ENCODE measurements around the gene PXDN. TPM values are rescaled to one million over a fixed set of nuclear protein-coding genes. Genes with fewer than 3 reads are reported as not detected.
A peak's percentile ranks its signal among the peaks of the same experiment; 100 is the strongest.

Gene PXDN
- total RNA-seq, 1 donor from 2014 or later: 36.3 TPM

- Histone ChIP-seq H3K27ac (no peak overlapping the region), H3K27me3 (ENCODE audit: low read depth) (no peaks in the 10 kb centered on the region), H3K4me3 (no peak overlapping the region), H3K9me3 (no peaks in the 10 kb centered on the region), H3K36me3 (no peaks in the 10 kb centered on the region), H3K4me1 (peaks cover 25% of the 10 kb centered on the region)
- ATAC-seq: no peak
- intact Hi-C loops (cut with DNase I): no loop called here
- DNase-seq: no peak
- TF ChIP-seq, protein P1, sequence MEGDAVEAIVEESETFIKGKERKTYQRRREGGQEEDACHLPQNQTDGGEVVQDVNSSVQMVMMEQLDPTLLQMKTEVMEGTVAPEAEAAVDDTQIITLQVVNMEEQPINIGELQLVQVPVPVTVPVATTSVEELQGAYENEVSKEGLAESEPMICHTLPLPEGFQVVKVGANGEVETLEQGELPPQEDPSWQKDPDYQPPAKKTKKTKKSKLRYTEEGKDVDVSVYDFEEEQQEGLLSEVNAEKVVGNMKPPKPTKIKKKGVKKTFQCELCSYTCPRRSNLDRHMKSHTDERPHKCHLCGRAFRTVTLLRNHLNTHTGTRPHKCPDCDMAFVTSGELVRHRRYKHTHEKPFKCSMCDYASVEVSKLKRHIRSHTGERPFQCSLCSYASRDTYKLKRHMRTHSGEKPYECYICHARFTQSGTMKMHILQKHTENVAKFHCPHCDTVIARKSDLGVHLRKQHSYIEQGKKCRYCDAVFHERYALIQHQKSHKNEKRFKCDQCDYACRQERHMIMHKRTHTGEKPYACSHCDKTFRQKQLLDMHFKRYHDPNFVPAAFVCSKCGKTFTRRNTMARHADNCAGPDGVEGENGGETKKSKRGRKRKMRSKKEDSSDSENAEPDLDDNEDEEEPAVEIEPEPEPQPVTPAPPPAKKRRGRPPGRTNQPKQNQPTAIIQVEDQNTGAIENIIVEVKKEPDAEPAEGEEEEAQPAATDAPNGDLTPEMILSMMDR (IDR thresholded peaks at IDR 0.05): no peak
Observed at GRCh38 chr2:1595274-1595673, 149.0 kb downstream of the PXDN start.

DNA sequence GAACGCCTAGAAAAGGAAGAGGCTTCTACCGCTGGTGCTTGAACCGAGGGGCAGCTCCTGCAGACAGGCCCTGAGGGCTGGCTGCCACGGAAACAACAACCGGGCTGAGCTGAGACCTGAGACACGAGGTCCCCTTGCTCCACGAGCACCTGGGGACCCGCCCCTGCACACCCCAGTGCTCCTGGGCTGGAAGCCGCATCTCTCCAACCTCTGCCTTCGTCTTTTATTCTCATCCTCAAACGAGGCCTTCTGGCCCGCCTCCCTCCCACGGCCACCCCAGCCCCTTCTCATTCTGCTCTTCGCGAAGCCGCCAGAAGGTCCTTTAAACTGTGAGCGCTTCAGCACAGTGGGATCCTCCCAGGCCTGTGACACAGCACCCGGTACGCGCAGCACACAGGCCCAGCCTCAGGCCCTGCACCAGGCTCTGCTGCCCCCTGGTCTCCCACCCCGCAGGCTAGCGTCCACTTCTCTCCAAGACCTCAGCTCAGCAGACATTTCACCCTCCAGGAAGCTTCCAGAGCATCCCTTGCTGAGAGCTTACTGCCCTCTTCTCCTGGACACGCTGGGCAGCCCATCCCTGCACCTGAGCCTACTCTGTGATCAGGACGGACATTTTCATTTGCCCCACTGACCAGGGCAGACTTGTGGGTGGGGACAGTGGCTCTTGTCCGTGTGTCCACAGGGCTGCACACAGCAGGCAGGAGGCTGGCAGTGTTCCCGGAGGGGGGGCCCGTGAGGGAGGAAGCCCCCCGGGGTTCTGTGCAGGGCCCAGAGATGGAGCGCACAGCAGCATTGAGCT lies 149.7 kb downstream of the PXDN start:
- Histone ChIP-seq H3K27me3 (ENCODE audit: low read depth) (no peaks in the 10 kb centered on the region), H3K27ac (no peak overlapping the region), H3K36me3 (no peaks in the 10 kb centered on the region), H3K9me3 (no peaks in the 10 kb centered on the region), H3K4me3 (no peak overlapping the region), H3K4me1 (peaks cover 25% of the 10 kb centered on the region)
- TF ChIP-seq, protein P1 (IDR thresholded peaks at IDR 0.05): no peak
- ATAC-seq: no peak
- DNase-seq: peak; percentile 33
- intact Hi-C loops (cut with DNase I): no loop called here

DNA sequence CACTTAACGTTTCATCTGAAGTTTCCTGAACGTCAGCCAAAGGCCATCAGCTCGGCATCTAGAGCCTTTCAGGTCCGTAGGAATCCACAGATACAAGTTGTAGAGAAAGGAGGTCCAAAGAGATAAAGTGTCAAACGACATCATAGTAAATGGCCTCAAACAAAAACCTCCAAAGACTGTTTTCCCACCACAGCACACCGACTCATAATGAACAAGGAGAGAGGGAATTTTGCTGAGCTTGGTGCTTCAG lies 150.3 kb downstream of the PXDN start:
- intact Hi-C loops (cut with DNase I): no loop called here
- no peak for ATAC-seq

GRCh38 chr2:1593371-1594122 lies 150.8 kb downstream of the PXDN start:
- Histone ChIP-seq H3K9me3 (no peaks in the 10 kb centered on the region), H3K4me3 (no peak overlapping the region), H3K36me3 (no peaks in the 10 kb centered on the region), H3K27me3 (ENCODE audit: low read depth) (no peaks in the 10 kb centered on the region), H3K4me1 (peaks cover 30% of the 10 kb centered on the region), H3K27ac (no peak overlapping the region)
- DNase-seq: peak; percentile 43
- ATAC-seq: peak; percentile 11 to 20
- TF ChIP-seq, protein P1 (IDR thresholded peaks at IDR 0.05): no peak
- intact Hi-C loops (cut with DNase I): no loop called here

More for the DNA sequence above, 150.3 kb downstream of the PXDN start:
- H3K9me3 ChIP-seq: no peaks in the 10 kb centered on the region
- no peaks in the 10 kb centered on the region for H3K27me3 ChIP-seq (ENCODE audit: low read depth)
- H3K36me3 ChIP-seq: no peaks in the 10 kb centered on the region
- peaks cover 30% of the 10 kb centered on the region for H3K4me1 ChIP-seq
- DNase-seq: no peak
- TF ChIP-seq, protein P1 (IDR thresholded peaks at IDR 0.05): no peak
- no peak overlapping the region for H3K27ac ChIP-seq
- H3K4me3 ChIP-seq: no peak overlapping the region

DNA sequence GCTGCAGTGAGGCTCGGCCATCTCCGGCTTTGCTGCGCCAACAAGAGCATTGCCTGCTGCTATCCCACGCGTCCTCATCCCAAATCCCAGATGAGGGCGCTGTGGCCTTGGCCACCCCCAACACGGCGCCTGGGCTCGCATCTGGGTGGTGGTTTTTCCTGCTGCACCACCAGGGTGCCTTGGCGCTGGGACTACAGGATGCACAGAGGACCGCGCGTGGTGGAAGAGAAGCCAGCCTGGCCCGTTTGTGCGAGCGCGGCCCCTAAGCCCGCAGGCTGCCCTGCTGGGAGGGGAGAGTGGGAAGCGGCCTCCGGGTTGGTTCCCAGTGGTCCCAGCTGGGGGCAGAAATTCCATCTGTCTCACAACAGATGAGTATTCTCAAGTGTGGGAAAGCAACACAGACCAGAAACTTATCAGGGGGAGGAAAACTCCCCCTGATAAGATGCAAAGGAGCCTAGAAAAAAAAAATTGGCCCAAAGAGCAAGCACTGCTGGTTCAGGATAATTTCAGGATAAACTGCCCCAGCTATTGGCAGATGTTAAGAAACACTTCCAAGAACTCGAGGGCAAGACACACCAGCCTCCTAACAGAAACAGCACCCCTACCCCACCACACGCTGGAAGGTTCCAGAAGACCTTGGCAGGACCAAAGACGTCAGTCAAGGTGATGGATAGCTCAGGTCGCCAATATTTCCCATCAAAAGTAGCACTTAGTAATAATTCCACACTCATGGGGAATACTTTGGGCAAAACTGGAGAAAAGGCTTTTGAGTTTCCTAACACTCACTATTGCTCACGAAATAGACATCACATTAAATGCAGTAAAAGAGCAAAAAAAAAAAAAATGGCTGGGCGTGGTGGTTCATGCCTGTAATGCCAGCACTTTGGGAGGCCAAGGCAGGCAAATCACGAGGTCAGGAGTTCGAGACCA lies 152.1 kb downstream of the PXDN start:
- H3K4me3 ChIP-seq: peak overlapping the region; percentile 12
- peak overlapping the region; percentile 43 for H3K27ac ChIP-seq
- H3K4me1 ChIP-seq: peaks cover 30% of the 10 kb centered on the region
- DNase-seq (peak; percentile 74), ATAC-seq (peak; percentile 76 to 83)
- H3K27me3 ChIP-seq (ENCODE audit: low read depth): no peaks in the 10 kb centered on the region
- H3K9me3 ChIP-seq: no peaks in the 10 kb centered on the region
- TF ChIP-seq, protein P1 (IDR thresholded peaks at IDR 0.05): peak; percentile 74
- intact Hi-C loops (cut with DNase I): no loop called here
- H3K36me3 ChIP-seq: no peaks in the 10 kb centered on the region

Measured in lower lobe of right lung (tissue), 2 donors.